H1 (cell line): ENCODE results near the gene GDAP2. TPM values are rescaled to one million over a fixed set of nuclear protein-coding genes. Genes with fewer than 3 reads are reported as not detected.

Experiments used
- CTCF ChIA-PET: fragments of 300-600 bp; sonication (Branson Sonifier 250); formaldehyde crosslinking; loops from one replicate; lab custom pipeline; 2021; ENCODE audit not compliant: partially characterized antibody; lab: Charles Lee
- POLR2A ChIA-PET: fragments of 300-600 bp; sonication (Branson Sonifier 250); formaldehyde crosslinking; loops from one replicate; lab custom pipeline; 2021; ENCODE audit warnings: inconsistent platforms; ENCODE audit not compliant: partially characterized antibody; lab: Charles Lee
- DNase-seq, 2 experiments: peaks; one replicate each; pipeline versions ENCODE4 v3.0.0 to v3.0.0-alpha.2; 2010 to 2022; ENCODE audit warnings: low spot score in 2 of 2, low read depth in 1 of 2, mixed read lengths in 1 of 2
- FAIRE-seq: peaks from 2 replicates; lab custom pipeline; 2011; peaks lifted over from hg19 to GRCh38; lab: Jason Lieb, UNC
- H2AFZ ChIP-seq: 2 replicates; pipeline ENCODE4 v1.8.1; 2012; ENCODE audit warnings: low read length, inconsistent platforms
- H2AK5ac ChIP-seq: 2 replicates; pipeline ENCODE4 v1.6.1; 2013; ENCODE audit warnings: low read depth, low read length
- H2BK120ac ChIP-seq: replicated peaks from 2 replicates; pipeline ENCODE3; 2013; ENCODE audit warnings: low read depth, low read length, inconsistent platforms
- H2BK12ac ChIP-seq: 2 replicates; pipeline ENCODE4 v1.6.1; 2013; ENCODE audit warnings: low read depth, low read length
- H2BK15ac ChIP-seq: 2 replicates; pipeline ENCODE4 v1.6.1; 2013; ENCODE audit warnings: low read length
- H2BK20ac ChIP-seq: 2 replicates; pipeline ENCODE4 v1.6.1; 2013; ENCODE audit warnings: low read length
- H2BK5ac ChIP-seq: 2 replicates; pipeline ENCODE4 v1.6.1; 2013; ENCODE audit warnings: low read depth, low read length
- H3K14ac ChIP-seq: 2 replicates; pipeline ENCODE4 v1.6.1; 2013; ENCODE audit warnings: inconsistent platforms; ENCODE audit not compliant: insufficient read length
- H3K18ac ChIP-seq: 2 replicates; pipeline ENCODE4 v1.6.1; 2013; ENCODE audit warnings: low read length; ENCODE audit errors: extremely low read depth
- H3K23ac ChIP-seq: 2 replicates; pipeline ENCODE4 v1.6.1; 2013; ENCODE audit warnings: inconsistent platforms; ENCODE audit not compliant: insufficient read length
- H3K23me2 ChIP-seq: 2 replicates; pipeline ENCODE4 v1.6.1; 2013; ENCODE audit warnings: low read depth, low read length
- H3K27ac ChIP-seq: 2 replicates; pipeline ENCODE4 v1.6.1; 2011; ENCODE audit warnings: low read depth, low read length, inconsistent platforms
- H3K27me3 ChIP-seq, 4 experiments: replicated peaks in 1 of 4; 1 replicate in 1 of 4; 2 replicates in 3 of 4; pipeline versions ENCODE4 v1.6.1 to v1.8.1; 2011 to 2013; ENCODE audit warnings: low read length in 3 of 4, mild to moderate bottlenecking in 3 of 4, inconsistent platforms in 2 of 4, mixed read lengths in 2 of 4, moderate library complexity in 1 of 4; ENCODE audit not compliant: control insufficient read depth in 3 of 4, insufficient read depth in 3 of 4; ENCODE audit errors: extremely low read depth in 1 of 4
- H3K36me3 ChIP-seq, 4 experiments: 2 replicates each; pipeline versions ENCODE4 v1.6.1 to v1.8.1; 2011 to 2013; ENCODE audit warnings: mild to moderate bottlenecking in 4 of 4, low read length in 3 of 4, moderate library complexity in 2 of 4, control low read depth in 1 of 4, inconsistent platforms in 1 of 4; ENCODE audit not compliant: insufficient read depth in 4 of 4, control insufficient read depth in 2 of 4
- H3K4ac ChIP-seq: replicated peaks from 2 replicates; pipeline ENCODE3; 2013; ENCODE audit warnings: low read length, low read depth, mixed read lengths, inconsistent platforms; ENCODE audit not compliant: insufficient read length
- H3K4me1 ChIP-seq, 4 experiments: replicated peaks in 1 of 4; 1 replicate in 1 of 4; 2 replicates in 3 of 4; pipeline versions ENCODE4 v1.6.1 to v1.8.1; 2011 to 2013; ENCODE audit warnings: low read length in 3 of 4, inconsistent platforms in 2 of 4, mixed read lengths in 1 of 4; ENCODE audit not compliant: insufficient read depth in 4 of 4, control insufficient read depth in 3 of 4
- H3K4me2 ChIP-seq, 2 experiments: 2 replicates each; pipeline versions ENCODE4 v1.6.1 to v1.8.1; 2011 to 2013; ENCODE audit warnings: low read depth in 2 of 2, low read length in 2 of 2, control low read depth in 1 of 2, inconsistent platforms in 1 of 2, mild to moderate bottlenecking in 1 of 2; ENCODE audit not compliant: insufficient read depth in 1 of 2
- H3K4me3 ChIP-seq, 4 experiments: fragments of 200-600, 300-600 bp in 1 of 4; sonication (generic), shearing (Covaris generic), sonication (Bioruptor Twin) in 1 of 4; 2 replicates each; pipeline versions ENCODE4 v1.5.1 to v1.8.1; 2011 to 2016; ENCODE audit warnings: low read length in 4 of 4, low read depth in 3 of 4, control low read depth in 2 of 4, inconsistent platforms in 2 of 4, mild to moderate bottlenecking in 2 of 4, mixed read lengths in 1 of 4, moderate library complexity in 1 of 4; ENCODE audit not compliant: insufficient read depth in 2 of 4; ENCODE audit errors: extremely low read depth in 1 of 4
- H3K56ac ChIP-seq: replicated peaks from 2 replicates; pipeline ENCODE3; 2013; ENCODE audit warnings: low read depth, mild to moderate bottlenecking, mixed read lengths, low read length, inconsistent platforms; ENCODE audit not compliant: insufficient read length
- H3K79me1 ChIP-seq: 2 replicates; pipeline ENCODE4 v1.6.1; 2013; ENCODE audit warnings: low read depth, low read length, control low read depth
- H3K79me2 ChIP-seq, 2 experiments: 2 replicates each; pipeline versions ENCODE4 v1.6.1 to v1.8.1; 2012 to 2013; ENCODE audit warnings: low read length in 2 of 2, mild to moderate bottlenecking in 2 of 2, inconsistent platforms in 1 of 2; ENCODE audit not compliant: insufficient read depth in 2 of 2, control insufficient read depth in 1 of 2
- H3K9ac ChIP-seq, 4 experiments: replicated peaks in 1 of 4; 1 replicate in 1 of 4; 2 replicates in 3 of 4; pipeline versions ENCODE4 v1.6.1 to v1.8.1; 2011 to 2013; ENCODE audit warnings: low read depth in 3 of 4, low read length in 3 of 4, control low read depth in 2 of 4, mild to moderate bottlenecking in 2 of 4, moderate library complexity in 2 of 4, inconsistent platforms in 1 of 4; ENCODE audit errors: extremely low read depth in 1 of 4
- H3K9me3 ChIP-seq, 2 experiments: 2 replicates each; pipeline versions ENCODE4 v1.6.1 to v1.8.1; 2012 to 2013; ENCODE audit warnings: mild to moderate bottlenecking in 2 of 2, moderate library complexity in 2 of 2, control low read depth in 1 of 2, inconsistent platforms in 1 of 2, low read depth in 1 of 2, low read length in 1 of 2, mixed read lengths in 1 of 2; ENCODE audit not compliant: insufficient read depth in 2 of 2
- H4K20me1 ChIP-seq, 2 experiments: replicated peaks in 1 of 2; 2 replicates each; pipeline versions ENCODE3 to v1.8.1; 2011 to 2013; ENCODE audit warnings: inconsistent platforms in 2 of 2, low read length in 2 of 2, mild to moderate bottlenecking in 1 of 2; ENCODE audit not compliant: insufficient read depth in 2 of 2, control insufficient read depth in 1 of 2
- H4K5ac ChIP-seq: 2 replicates; pipeline ENCODE4 v1.6.1; 2013; ENCODE audit warnings: low read length, low read depth, mixed read lengths, inconsistent platforms; ENCODE audit not compliant: insufficient read length
- H4K8ac ChIP-seq: 2 replicates; pipeline ENCODE4 v1.8.0; 2013; ENCODE audit warnings: mild to moderate bottlenecking, moderate library complexity, low read length, inconsistent platforms; ENCODE audit not compliant: insufficient read depth; ENCODE audit errors: extremely low read depth
- H4K91ac ChIP-seq: replicated peaks from 2 replicates; pipeline ENCODE3; 2013; ENCODE audit warnings: low read length, mixed read lengths, inconsistent platforms; ENCODE audit not compliant: insufficient read length
- BCL11A ChIP-seq, 2 experiments: IDR thresholded peaks; one replicate each; pipeline ENCODE4 v1.6.1; 2011; ENCODE audit warnings: low read depth in 2 of 2, low read length in 2 of 2, mild to moderate bottlenecking in 2 of 2
- CBX5 ChIP-seq: fragments of 300-800, 300-1000 bp; sonication (generic); IDR thresholded peaks from 2 replicates; pipeline ENCODE4 v1.7.1; 2016; ENCODE audit warnings: antibody characterized with exemption, low read length, low read depth
- CHD1 ChIP-seq: IDR thresholded peaks from 2 replicates; pipeline ENCODE4 v1.6.1; 2012; ENCODE audit warnings: low read depth, low read length, improper control_type of control experiment
- EZH2 ChIP-seq: fragments of 200-600 bp; sonication (generic); IDR thresholded peaks from 2 replicates; pipeline ENCODE4 v1.7.1; 2012; ENCODE audit warnings: low read depth, mild to moderate bottlenecking, moderate library complexity, low read length, inconsistent platforms; ENCODE audit not compliant: severe bottlenecking
- FOSL1 ChIP-seq: IDR thresholded peaks from 2 replicates; pipeline ENCODE4 v1.6.1; 2011; ENCODE audit warnings: mild to moderate bottlenecking, low read depth, low read length, moderate library complexity; ENCODE audit not compliant: insufficient read depth
- JUND ChIP-seq: IDR thresholded peaks from 2 replicates; pipeline ENCODE4 v1.6.1; 2011; ENCODE audit warnings: mild to moderate bottlenecking, improper control_type of control experiment, low read length
- MAFK ChIP-seq: IDR thresholded peaks from 2 replicates; pipeline ENCODE4 v1.6.1; 2012; ENCODE audit warnings: low read depth, mild to moderate bottlenecking, improper control_type of control experiment, low read length
- RFX5 ChIP-seq: IDR thresholded peaks from 2 replicates; pipeline ENCODE4 v1.6.1; 2011; ENCODE audit warnings: low read depth, low read length, improper control_type of control experiment, borderline replicate concordance
- RNF2 ChIP-seq: fragments of 200-900, 300-1000 bp; sonication (generic); IDR thresholded peaks from 2 replicates; pipeline ENCODE4 v1.7.1; 2016; ENCODE audit warnings: borderline replicate concordance, low read depth, mild to moderate bottlenecking, antibody characterized with exemption, low read length; ENCODE audit not compliant: poor library complexity, severe bottlenecking; ENCODE audit errors: missing control alignments
- SAP30 ChIP-seq: fragments of 300-600 bp; sonication (generic); IDR thresholded peaks from 2 replicates; pipeline ENCODE4 v1.7.1; 2012; ENCODE audit warnings: low read length, moderate library complexity, mild to moderate bottlenecking, inconsistent platforms; ENCODE audit not compliant: insufficient read depth, insufficient replicate concordance
- SIN3A ChIP-seq, 2 experiments: IDR thresholded peaks in 1 of 2; conservative IDR thresholded peaks in 1 of 2; 2 replicates each; pipeline ENCODE4 v1.6.1; 2011 to 2012; ENCODE audit warnings: low read length in 2 of 2, improper control_type of control experiment in 1 of 2, low read depth in 1 of 2, mild to moderate bottlenecking in 1 of 2
- YY1 ChIP-seq: IDR thresholded peaks from 2 replicates; pipeline ENCODE4 v1.6.1; 2011; ENCODE audit warnings: low read depth, mild to moderate bottlenecking, low read length
- WGBS, 2 experiments: shearing (Covaris generic) in 1 of 2; methylation state at CpG; one replicate each; pipeline versions ENCODE4 v1.1.6 to v1.1.7; 2013 to 2015; ENCODE audit warnings: low lambda C conversion rate in 2 of 2, mixed read lengths in 2 of 2, inconsistent platforms in 1 of 2, low coverage in 1 of 2, missing lambda C conversion rate in 1 of 2; ENCODE audit not compliant: insufficient replicate concordance in 2 of 2, insufficient coverage in 1 of 2, insufficient read length in 1 of 2; ENCODE audit errors: extremely low coverage in 1 of 2, missing lambda C conversion rate in 1 of 2; 5-methylcytosine and 5-hydroxymethylcytosine counted together
- polyA plus RNA-seq, 7 experiments: library from polyadenylated mRNA; depleted of rRNA in 3 of 7; stranded (reverse) in 5 of 7; unstranded in 2 of 7; fragments of >200 nt in 5 of 7; fragments of 200-250 nt in 2 of 7; gene quantifications; 1 replicate in 5 of 7; 2 replicates in 1 of 7; 4 replicates in 1 of 7; pipeline versions ENCODE4 v1.2.1 to v1.2.3, GENCODE V29; 2011 to 2013; ENCODE audit warnings: missing spikeins in 2 of 7, mixed read lengths in 2 of 7
- total RNA-seq: library from RNA; stranded (reverse); fragmentation: NEBNext Ultra II Directional; extraction: Animal tissue kit (Norgen Biotek cat#: 25700); gene quantifications from 2 replicates; pipeline ENCODE4 v1.2.1, GENCODE V29; 2021

GDAP2 gene
- total and polyA plus RNA-seq, 2 of the 8 experiments (the other 6 are each of a cell fraction or from before 2014, with no cell fraction given): 8.6 to 27.8 TPM

DNA sequence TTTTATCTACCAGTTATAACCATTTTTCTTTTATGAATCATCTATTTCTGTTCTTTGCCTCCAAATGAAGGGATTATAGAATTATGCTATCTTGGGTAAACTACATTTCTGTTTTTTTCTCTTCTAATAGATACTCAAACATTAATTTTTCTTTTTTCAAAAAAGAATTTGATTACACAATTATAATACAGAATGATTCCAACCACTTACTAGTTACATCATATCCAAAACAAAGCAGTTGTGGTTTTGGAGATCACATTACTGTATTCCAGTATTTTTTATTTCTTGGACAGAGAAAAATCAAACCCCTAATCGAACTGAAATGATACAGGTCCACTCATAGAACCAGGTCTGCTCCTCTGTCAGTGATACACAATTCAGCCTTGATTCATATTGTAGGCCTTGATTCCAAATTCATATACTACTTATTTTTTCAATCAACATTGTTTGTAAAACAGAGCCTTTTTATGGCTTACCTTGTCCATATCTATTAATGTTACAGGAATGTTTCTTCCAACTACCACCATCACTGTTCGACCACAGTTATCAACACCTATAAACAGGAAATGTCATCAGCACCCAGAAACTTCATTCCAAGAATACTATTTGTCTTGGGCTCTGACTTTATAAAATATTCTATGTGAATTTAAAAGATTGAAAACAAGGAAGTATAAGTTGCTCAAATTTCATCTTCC lies 43.2 kb downstream of the GDAP2 start:
- no peak overlapping the region for H3K23ac ChIP-seq
- no peak overlapping the region for H2BK15ac ChIP-seq
- no peak overlapping the region for H3K56ac ChIP-seq
- FAIRE-seq (no peak), DNase-seq (no peak)
- no peak overlapping the region for H3K27ac ChIP-seq
- WGBS, 2 experiments: 89% methylated on average over 2 of the region's 2 CpGs; no CpG with 5 or more reads in 1 of the 2 experiments
- no peak overlapping the region for H2BK20ac ChIP-seq
- ChIA-PET CTCF (interaction anchor here (0.8 to 2.5 kb wide), 2 partner anchors 9 to 11 kb away, joined by 3 to 16 read pairs; no protein-coding TSS in a partner anchor), POLR2A (no interaction called here)
- H2AFZ ChIP-seq: no peak overlapping the region
- H2BK5ac ChIP-seq: no peak overlapping the region
- H3K36me3 ChIP-seq: peaks cover 0 to 2% (median 0%) of the 10 kb centered on the region in 4 experiments; a peak in 3 of 8 replicates
- no peak overlapping the region for H3K4me3 ChIP-seq
- no peaks in the 10 kb centered on the region for H3K4me1 ChIP-seq
- no peaks in the 10 kb centered on the region for H3K27me3 ChIP-seq
- H2BK120ac ChIP-seq: no peak overlapping the region
- no peak overlapping the region for H3K14ac ChIP-seq
- no peak overlapping the region for H3K4me2 ChIP-seq
- no peak overlapping the region for H2AK5ac ChIP-seq
- no peaks in the 10 kb centered on the region for H3K79me2 ChIP-seq
- no peak overlapping the region for H4K91ac ChIP-seq
- no peak overlapping the region for H3K4ac ChIP-seq
- no peaks in the 10 kb centered on the region for H4K20me1 ChIP-seq
- H2BK12ac ChIP-seq: no peak overlapping the region
- H3K9me3 ChIP-seq: no peaks in the 10 kb centered on the region
- no peak overlapping the region for H4K8ac ChIP-seq
- no peak overlapping the region for H4K5ac ChIP-seq
- H3K18ac ChIP-seq: no peak overlapping the region
- no peaks in the 10 kb centered on the region for H3K79me1 ChIP-seq
- no peak overlapping the region for H3K9ac ChIP-seq
- H3K23me2 ChIP-seq: no peaks in the 10 kb centered on the region
- no peak for TF ChIP-seq JUND
- no peak for TF ChIP-seq CHD1
- TF ChIP-seq YY1: no peak
- TF ChIP-seq SIN3A (conservative IDR thresholded peaks at IDR 0.05 in 1 of 2, IDR thresholded peaks at IDR 0.05 in 1 of 2; ENCODE audit: low read depth in 1 of 2, low read length in 2 of 2): no peak
- TF ChIP-seq RNF2: no peak
- no peak for TF ChIP-seq BCL11A (IDR thresholded peaks at IDR 0.05; ENCODE audit: low read depth in 2 of 2, low read length in 2 of 2)
- TF ChIP-seq SAP30: no peak
- TF ChIP-seq CBX5: no peak
- no peak for TF ChIP-seq MAFK
- TF ChIP-seq FOSL1: no peak
- TF ChIP-seq EZH2: no peak
- no peak for TF ChIP-seq RFX5
